Chondrocyte (in vitro differentiated cells): ENCODE results near the gene KRT7. TPM values are rescaled to one million over a fixed set of nuclear protein-coding genes. Genes with fewer than 3 reads are reported as not detected.
"Not testable (repeated sequence)": the region's sequence is repeated elsewhere in the genome, so short reads cannot be mapped to it uniquely, and the experiment has no call there.

Experiments used
- DNase-seq: peaks from one replicate; pipeline ENCODE4 v3.0.0; 2021; ENCODE audit warnings: mixed read lengths, low spot score
- H3K27ac Mint-ChIP-seq: one replicate; pipeline ENCODE4 v1.8.0; 2021; ENCODE audit warnings: mild to moderate bottlenecking, moderate library complexity, mixed read lengths; ENCODE audit not compliant: unreplicated experiment
- H3K27me3 Mint-ChIP-seq: 2 replicates; pipeline ENCODE4 v1.8.0; 2021; ENCODE audit warnings: low read depth, mixed read lengths
- H3K36me3 Mint-ChIP-seq: 2 replicates; pipeline ENCODE4 v1.8.0; 2021; ENCODE audit warnings: low read depth, mixed read lengths
- H3K4me1 Mint-ChIP-seq: 2 replicates; pipeline ENCODE4 v1.8.0; 2021; ENCODE audit warnings: low read depth, mild to moderate bottlenecking, mixed read lengths
- H3K4me3 Mint-ChIP-seq: one replicate; pipeline ENCODE4 v1.8.0; 2021; ENCODE audit warnings: mild to moderate bottlenecking, moderate library complexity, mixed read lengths; ENCODE audit not compliant: unreplicated experiment
- H3K9me3 Mint-ChIP-seq: 2 replicates; pipeline ENCODE4 v1.8.0; 2021; ENCODE audit warnings: low read depth, mixed read lengths
- CTCF ChIP-seq: fragments of 200-600 bp; sonication (generic); IDR thresholded peaks from 2 replicates; pipeline ENCODE4 v1.5.0; 2021; ENCODE audit warnings: antibody characterized with exemption, mild to moderate bottlenecking, moderate library complexity
- total RNA-seq: library from RNA; stranded (reverse); gene quantifications from 3 replicates; pipeline ENCODE4 v1.2.1, GENCODE V29; 2021

KRT7 gene
- total RNA-seq, 1 donor from 2014 or later: 266 TPM

GRCh38 chr12:52285172-52285745, 52.2 kb downstream of the KRT7 start:
- no peak for TF ChIP-seq CTCF
- no peak overlapping the region for H3K27ac Mint-ChIP-seq
- H3K36me3 Mint-ChIP-seq: peaks cover 1% of the 10 kb centered on the region
- DNase-seq: no peak
- no peaks in the 10 kb centered on the region for H3K9me3 Mint-ChIP-seq
- no peak overlapping the region for H3K4me3 Mint-ChIP-seq
- H3K27me3 Mint-ChIP-seq: peaks cover 3% of the 10 kb centered on the region
- H3K4me1 Mint-ChIP-seq: peaks cover 23% of the 10 kb centered on the region

- H3K9me3 Mint-ChIP-seq: no peaks in the 10 kb centered on the region
- peaks cover 3% of the 10 kb centered on the region for H3K27me3 Mint-ChIP-seq
- peaks cover 16% of the 10 kb centered on the region for H3K4me1 Mint-ChIP-seq
- TF ChIP-seq CTCF: no peak
- no peak overlapping the region for H3K4me3 Mint-ChIP-seq
- peaks cover 1% of the 10 kb centered on the region for H3K36me3 Mint-ChIP-seq
- H3K27ac Mint-ChIP-seq: no peak overlapping the region
- DNase-seq: no peak
These were observed 52.9 kb downstream of the KRT7 start for GRCh38 chr12:52285851-52286530.

- H3K9me3 Mint-ChIP-seq, H3K27ac Mint-ChIP-seq, H3K27me3 Mint-ChIP-seq, H3K36me3 Mint-ChIP-seq, H3K4me3 Mint-ChIP-seq, DNase-seq, H3K4me1 Mint-ChIP-seq: not testable (repeated sequence)
- TF ChIP-seq CTCF: peak; percentile 42
These were observed 54.1 kb downstream of the KRT7 start for GRCh38 chr12:52286857-52287785.

GRCh38 chr12:52287816-52288805, 55.1 kb downstream of the KRT7 start:
- not testable (repeated sequence) for H3K27ac Mint-ChIP-seq, DNase-seq

GRCh38 chr12:52290483-52291134, 57.6 kb downstream of the KRT7 start:
- not testable (repeated sequence) for H3K4me3 Mint-ChIP-seq, H3K4me1 Mint-ChIP-seq, DNase-seq, H3K36me3 Mint-ChIP-seq, H3K9me3 Mint-ChIP-seq, H3K27ac Mint-ChIP-seq
- H3K27me3 Mint-ChIP-seq: peaks cover 25% of the 10 kb centered on the region

More at GRCh38 chr12:52287816-52288805, 55.1 kb downstream of the KRT7 start:
- H3K4me1 Mint-ChIP-seq, H3K4me3 Mint-ChIP-seq, H3K36me3 Mint-ChIP-seq, H3K9me3 Mint-ChIP-seq, H3K27me3 Mint-ChIP-seq: not testable (repeated sequence)
